BLaER1 treated with 17β-estradiol and CSF1 and Interleukin-3, amounts not matched to agents 10 nM and 100 nM (cell line): ENCODE measurements around the gene CDH4.
A peak's percentile ranks its signal among the peaks of the same experiment; 100 is the strongest.

Experiments
- H3K27ac ChIP-seq, 11 experiments: shearing (Covaris generic); formaldehyde crosslinking; 2 replicates each; pipeline ENCODE4 v1.8.1; 2022
- H3K27me3 ChIP-seq, 11 experiments: shearing (Covaris generic); formaldehyde crosslinking; 2 replicates each; pipeline ENCODE4 v1.8.1; 2022
- H3K36me3 ChIP-seq, 11 experiments: shearing (Covaris generic); formaldehyde crosslinking; 2 replicates each; pipeline ENCODE4 v1.8.1; 2022
- H3K4me1 ChIP-seq, 10 experiments: shearing (Covaris generic); formaldehyde crosslinking; 2 replicates each; pipeline ENCODE4 v1.8.1; 2022
- H3K4me2 ChIP-seq, 11 experiments: shearing (Covaris generic); formaldehyde crosslinking; 2 replicates each; pipeline ENCODE4 v1.8.1; 2022
- H3K4me3 ChIP-seq, 10 experiments: shearing (Covaris generic); formaldehyde crosslinking; 2 replicates each; pipeline ENCODE4 v1.8.1; 2022
- H3K9ac ChIP-seq, 11 experiments: shearing (Covaris generic); formaldehyde crosslinking; 2 replicates each; pipeline ENCODE4 v1.8.1; 2022
- H3K9me3 ChIP-seq, 11 experiments: shearing (Covaris generic); formaldehyde crosslinking; replicated peaks in 1 of 11; 2 replicates each; pipeline ENCODE4 v1.8.1; 2022
- H4K20me1 ChIP-seq, 11 experiments: shearing (Covaris generic); formaldehyde crosslinking; 2 replicates each; pipeline ENCODE4 v1.8.1; 2022
- Cebpa-rat ChIP-seq, 11 experiments: shearing (Covaris generic); IDR thresholded peaks; 2 replicates each; pipeline ENCODE4 v1.8.1; 2022

Gene CDH4

DNA sequence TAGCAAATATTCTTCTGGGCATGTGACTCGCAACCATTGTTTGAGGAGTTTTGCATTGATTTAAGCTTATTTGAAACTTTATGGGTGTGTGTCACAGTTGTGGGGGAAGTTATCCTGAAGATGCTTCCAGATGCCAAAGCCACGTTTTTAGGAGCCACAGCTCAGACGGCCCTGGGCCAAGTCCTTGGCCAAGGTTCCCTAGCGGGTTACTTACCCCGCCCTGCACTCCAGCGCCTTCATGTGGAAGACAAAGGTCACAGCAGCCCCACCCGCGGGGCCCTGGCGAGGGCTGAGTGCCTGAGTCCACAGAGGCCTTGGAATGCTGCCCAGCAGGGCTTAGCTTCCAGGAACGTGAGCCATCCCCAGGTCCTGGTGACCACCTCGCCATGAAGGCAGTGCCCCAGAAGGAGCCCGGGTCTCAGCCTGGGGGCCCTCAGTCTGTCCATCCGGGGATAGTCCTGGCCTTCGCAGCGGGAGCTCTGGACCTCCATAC lies 308.3 kb downstream of the CDH4 start:
- no peaks in the 10 kb centered on the region for H3K9me3 ChIP-seq
- no peak overlapping the region for H3K9ac ChIP-seq
- H3K4me3 ChIP-seq, result no peak overlapping the region
- peaks cover 0 to 11% (median 0%) of the 10 kb centered on the region in 11 experiments; a peak in 1 of 22 replicates for H4K20me1 ChIP-seq
- no peaks in the 10 kb centered on the region for H3K4me1 ChIP-seq
- no peak overlapping the region for H3K4me2 ChIP-seq
- TF ChIP-seq Cebpa-rat (IDR thresholded peaks at IDR 0.05), result no peak
- no peaks in the 10 kb centered on the region for H3K36me3 ChIP-seq
- H3K27me3 ChIP-seq, result no peaks in the 10 kb centered on the region
- no peak overlapping the region for H3K27ac ChIP-seq

DNA sequence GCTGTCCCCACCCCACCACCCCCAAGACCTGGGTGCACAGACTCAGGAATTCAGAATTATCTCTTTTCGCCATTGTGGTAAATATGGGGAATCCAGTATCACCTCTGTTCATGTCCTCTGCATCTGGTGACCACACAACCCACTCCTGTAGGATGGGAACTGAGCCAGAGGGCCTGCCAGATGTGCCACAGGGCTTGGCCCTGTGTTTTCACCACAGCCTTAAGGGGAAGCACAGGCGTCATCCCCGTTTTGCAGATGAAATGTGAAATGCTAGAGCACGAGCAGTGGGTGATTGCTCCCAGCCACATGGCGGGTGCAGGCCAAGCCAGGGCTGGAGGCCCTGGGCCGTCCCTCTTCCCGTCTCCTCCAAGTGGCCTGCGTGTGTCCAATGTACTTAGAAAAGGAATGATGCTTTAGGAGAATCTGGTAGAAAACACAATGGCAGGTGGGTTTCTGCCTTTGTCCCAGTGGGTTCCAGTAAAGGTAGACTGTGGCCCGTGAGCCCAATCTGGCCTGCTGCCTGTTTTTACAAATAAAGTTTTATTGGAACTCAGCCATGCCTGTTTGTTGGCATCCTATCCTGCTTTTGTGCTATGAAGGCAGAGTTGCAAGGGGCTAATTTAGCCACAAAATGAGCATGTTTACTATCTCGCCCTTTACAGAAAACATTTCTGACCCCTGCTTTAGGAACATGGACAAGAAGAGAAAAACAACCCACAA lies 309.2 kb downstream of the CDH4 start:
- Histone ChIP-seq H3K27ac (no peak overlapping the region), H3K4me1 (no peaks in the 10 kb centered on the region), H3K9ac (no peak overlapping the region), H3K4me3 (no peak overlapping the region), H3K36me3 (no peaks in the 10 kb centered on the region), H3K4me2 (no peak overlapping the region), H3K27me3 (no peaks in the 10 kb centered on the region), H4K20me1 (peaks cover 0 to 11% (median 0%) of the 10 kb centered on the region in 11 experiments; a peak in 1 of 22 replicates), H3K9me3 (no peaks in the 10 kb centered on the region)
- no peak for TF ChIP-seq Cebpa-rat (IDR thresholded peaks at IDR 0.05)

DNA sequence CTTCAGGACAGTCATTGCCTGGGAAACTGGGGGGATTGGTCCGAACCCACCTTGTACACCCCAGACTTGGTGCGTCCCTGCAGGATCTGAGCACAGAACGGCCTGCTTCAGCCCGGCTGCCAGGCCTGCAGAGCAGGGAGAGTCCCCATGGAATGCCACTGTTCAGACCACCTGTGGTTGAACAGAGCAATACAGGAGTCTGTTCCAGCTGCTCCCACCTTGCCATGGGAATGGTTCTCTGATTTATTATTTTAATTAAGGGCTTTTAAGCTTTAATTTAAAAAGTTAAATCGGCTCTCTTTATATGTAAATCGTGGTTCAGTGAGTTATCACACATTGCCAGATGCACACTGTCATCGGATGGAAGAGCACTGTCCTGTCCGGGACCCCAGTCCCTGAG lies 310.4 kb downstream of the CDH4 start:
- Histone ChIP-seq H3K9me3 (no peaks in the 10 kb centered on the region), H3K4me2 (no peak overlapping the region), H3K27me3 (no peaks in the 10 kb centered on the region), H3K36me3 (no peaks in the 10 kb centered on the region), H3K4me3 (no peak overlapping the region), H4K20me1 (peaks cover 0 to 11% (median 0%) of the 10 kb centered on the region in 11 experiments; a peak in 1 of 22 replicates), H3K4me1 (no peaks in the 10 kb centered on the region), H3K27ac (no peak overlapping the region), H3K9ac (no peak overlapping the region)
- no peak for TF ChIP-seq Cebpa-rat (IDR thresholded peaks at IDR 0.05)

DNA sequence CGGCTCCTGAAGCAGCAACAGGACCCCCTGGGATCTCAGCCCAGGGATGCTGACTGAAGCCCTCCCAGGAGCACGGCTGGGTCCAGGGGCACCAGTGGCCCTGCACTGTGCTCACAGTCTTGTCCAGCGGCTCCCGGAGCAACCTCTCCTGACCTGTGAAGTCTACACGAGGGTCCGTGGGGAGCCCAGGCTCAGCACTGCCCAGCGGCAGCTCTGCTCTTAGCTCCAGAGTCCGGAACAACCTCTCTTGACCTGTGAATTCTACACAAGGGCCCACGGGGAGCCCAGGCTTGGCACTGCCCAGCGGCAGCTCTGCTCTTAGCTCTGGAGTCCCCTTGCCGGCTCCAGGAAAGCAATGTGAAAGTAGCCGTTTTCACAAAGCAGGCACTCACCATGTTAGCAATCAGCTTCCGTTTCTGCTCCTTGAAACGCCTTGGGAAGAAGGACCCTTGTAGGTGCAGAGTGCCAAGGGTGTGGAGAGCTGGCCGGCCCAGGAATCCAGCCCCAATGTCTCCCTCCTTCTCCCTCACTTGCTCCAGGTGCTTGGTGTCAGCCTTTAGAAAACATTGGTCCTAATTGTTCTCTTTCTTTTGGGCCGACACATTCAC lies 310.9 kb downstream of the CDH4 start:
- H3K27me3 ChIP-seq, result no peaks in the 10 kb centered on the region
- no peak overlapping the region for H3K27ac ChIP-seq
- no peaks in the 10 kb centered on the region for H3K36me3 ChIP-seq
- no peaks in the 10 kb centered on the region for H3K9me3 ChIP-seq
- no peak overlapping the region for H3K4me2 ChIP-seq
- H3K4me1 ChIP-seq, result no peaks in the 10 kb centered on the region
- no peak for TF ChIP-seq Cebpa-rat (IDR thresholded peaks at IDR 0.05)
- H3K4me3 ChIP-seq, result no peak overlapping the region
- H4K20me1 ChIP-seq, result peaks cover 0 to 11% (median 0%) of the 10 kb centered on the region in 11 experiments; a peak in 1 of 22 replicates
- no peak overlapping the region for H3K9ac ChIP-seq

DNA sequence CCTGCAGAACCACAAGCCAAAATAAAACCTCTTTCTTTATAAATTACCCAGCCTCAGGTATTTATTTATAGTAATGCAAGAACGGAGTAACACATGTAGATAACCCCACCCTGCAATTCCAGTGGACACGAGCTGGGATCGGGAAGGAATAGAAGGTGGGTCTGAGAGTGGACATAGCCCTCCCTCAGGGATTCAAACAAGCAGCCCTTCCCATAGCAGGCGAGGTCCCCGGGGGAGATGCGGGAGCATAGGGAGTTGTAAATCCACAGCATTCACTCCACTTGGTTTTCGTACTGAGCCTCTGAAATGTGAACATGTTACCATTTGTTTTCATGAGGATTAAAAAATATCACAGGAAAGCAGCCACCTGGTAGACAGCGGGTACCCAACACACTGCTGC lies 312.6 kb downstream of the CDH4 start:
- H3K9me3 ChIP-seq, result no peaks in the 10 kb centered on the region; a peak in 1 of 22 replicates
- H3K4me1 ChIP-seq, result peaks cover 0 to 3% (median 2%) of the 10 kb centered on the region in 10 experiments; a peak in 11 of 20 replicates
- no peak overlapping the region for H3K27ac ChIP-seq
- peaks cover 0 to 11% (median 0%) of the 10 kb centered on the region in 11 experiments; a peak in 1 of 22 replicates for H4K20me1 ChIP-seq
- no peaks in the 10 kb centered on the region for H3K36me3 ChIP-seq
- no peaks in the 10 kb centered on the region for H3K27me3 ChIP-seq
- no peak overlapping the region for H3K4me2 ChIP-seq
- TF ChIP-seq Cebpa-rat (IDR thresholded peaks at IDR 0.05), result no peak
- no peak overlapping the region for H3K9ac ChIP-seq
- H3K4me3 ChIP-seq, result no peak overlapping the region

DNA sequence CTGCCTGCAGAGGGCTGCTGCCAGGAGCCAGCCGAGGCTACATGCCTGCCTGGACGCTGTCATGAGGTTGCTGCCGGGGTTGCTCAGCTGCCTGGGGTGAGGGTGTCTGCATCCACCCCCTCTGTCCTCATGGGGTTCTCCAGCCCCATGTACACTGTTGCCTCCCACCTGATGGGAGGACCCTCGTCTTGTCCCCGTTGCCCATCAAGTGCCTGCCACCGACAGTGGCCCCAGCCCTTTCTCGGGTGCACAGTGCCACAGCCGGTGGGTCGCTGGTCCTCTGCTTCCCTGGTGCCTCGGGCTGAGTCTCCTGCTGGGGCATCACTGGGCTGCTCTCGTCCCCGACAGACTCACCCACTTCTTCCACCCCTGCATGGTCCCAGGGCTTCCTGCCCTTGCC lies 313.7 kb downstream of the CDH4 start:
- no peak overlapping the region for H3K9ac ChIP-seq

DNA sequence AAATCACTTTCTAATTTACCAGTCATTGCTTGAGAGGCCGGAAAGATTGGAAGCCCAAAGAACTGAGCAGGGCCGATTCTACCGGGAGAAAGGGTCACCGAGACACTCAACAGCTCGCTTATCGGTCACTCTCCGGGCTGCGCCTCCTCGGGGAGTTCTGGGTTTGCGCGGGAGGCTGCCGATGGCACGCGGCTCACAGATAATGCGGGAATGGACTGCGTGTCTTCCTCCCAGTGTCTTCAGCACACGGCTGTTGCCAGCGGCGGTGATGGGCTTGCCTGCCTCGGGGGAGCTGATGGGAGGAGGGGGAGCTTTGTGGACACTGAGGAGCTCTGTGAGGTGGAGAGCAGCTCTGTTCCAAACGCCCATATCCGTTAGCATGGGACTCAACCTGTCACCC lies 314.6 kb downstream of the CDH4 start:
- no peaks in the 10 kb centered on the region for H3K36me3 ChIP-seq
- no peak overlapping the region for H3K27ac ChIP-seq
- no peak for TF ChIP-seq Cebpa-rat (IDR thresholded peaks at IDR 0.05)
- H4K20me1 ChIP-seq, result peaks cover 0 to 5% (median 0%) of the 10 kb centered on the region in 11 experiments; a peak in 1 of 22 replicates
- H3K4me1 ChIP-seq, result peaks cover 0 to 15% (median 10%) of the 10 kb centered on the region in 10 experiments; a peak in 12 of 20 replicates
- no peaks in the 10 kb centered on the region; a peak in 1 of 22 replicates for H3K9me3 ChIP-seq
- no peak overlapping the region for H3K4me3 ChIP-seq
- H3K4me2 ChIP-seq, result no peak overlapping the region
- no peaks in the 10 kb centered on the region for H3K27me3 ChIP-seq
- H3K9ac ChIP-seq, result no peak overlapping the region

More for the DNA sequence above, 313.7 kb downstream of the CDH4 start:
- no peak overlapping the region for H3K4me2 ChIP-seq
- no peak overlapping the region for H3K4me3 ChIP-seq
- H3K36me3 ChIP-seq, result no peaks in the 10 kb centered on the region
- TF ChIP-seq Cebpa-rat (IDR thresholded peaks at IDR 0.05), result no peak
- no peak overlapping the region for H3K27ac ChIP-seq
- H3K4me1 ChIP-seq, result peaks cover 0 to 15% (median 10%) of the 10 kb centered on the region in 10 experiments; a peak in 12 of 20 replicates
- H3K27me3 ChIP-seq, result no peaks in the 10 kb centered on the region
- no peaks in the 10 kb centered on the region; a peak in 1 of 22 replicates for H3K9me3 ChIP-seq
- peaks cover 0 to 6% (median 0%) of the 10 kb centered on the region in 11 experiments; a peak in 1 of 22 replicates for H4K20me1 ChIP-seq

DNA sequence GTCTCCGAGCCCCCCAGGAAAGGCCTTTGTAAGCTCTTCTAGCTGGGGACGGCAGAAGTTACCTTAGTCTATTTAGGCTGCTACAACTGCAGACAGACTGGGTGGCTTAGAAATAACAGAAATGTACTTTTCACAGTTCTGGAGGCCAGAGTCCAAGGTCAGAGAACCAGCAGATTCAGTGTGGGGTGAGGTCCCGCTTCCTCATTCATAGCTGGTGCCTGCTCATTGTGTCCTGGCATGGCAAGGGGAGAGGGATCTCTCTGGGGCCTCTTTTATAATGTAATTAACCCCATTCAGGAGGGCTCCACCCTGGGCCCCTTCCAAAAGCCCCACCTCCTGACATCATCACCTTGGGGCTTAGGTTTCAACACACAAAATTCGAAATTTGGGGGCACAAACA lies 315.1 kb downstream of the CDH4 start:
- Histone ChIP-seq H3K36me3 (no peaks in the 10 kb centered on the region), H3K9ac (no peak overlapping the region), H3K4me2 (no peak overlapping the region), H3K27ac (no peak overlapping the region), H4K20me1 (peaks cover 0 to 2% (median 0%) of the 10 kb centered on the region in 11 experiments; a peak in 1 of 22 replicates), H3K27me3 (no peaks in the 10 kb centered on the region), H3K9me3 (no peaks in the 10 kb centered on the region; a peak in 1 of 22 replicates), H3K4me3 (no peak overlapping the region), H3K4me1 (peaks cover 0 to 15% (median 10%) of the 10 kb centered on the region in 10 experiments; a peak in 12 of 20 replicates)
- no peak for TF ChIP-seq Cebpa-rat (IDR thresholded peaks at IDR 0.05)

DNA sequence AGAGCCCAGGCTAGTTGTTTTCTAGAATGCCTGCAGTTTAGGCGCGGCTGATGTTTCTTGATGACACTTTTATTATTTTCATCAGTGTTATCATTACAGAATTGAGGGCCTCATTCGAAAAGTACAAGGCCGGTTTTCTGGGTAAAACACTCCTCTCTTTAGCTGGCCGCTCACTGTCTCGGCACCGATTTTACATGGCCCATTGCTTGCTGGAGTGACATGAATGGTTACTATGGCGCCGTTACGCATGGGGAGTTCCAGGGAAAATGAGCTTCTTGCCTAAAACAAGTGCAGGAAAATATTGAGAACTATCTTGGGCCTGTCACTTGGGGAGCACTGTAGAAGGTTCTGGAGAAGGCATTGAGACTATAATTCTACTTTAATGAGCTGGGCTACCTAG lies 317.8 kb downstream of the CDH4 start:
- Histone ChIP-seq H3K9ac (no peak overlapping the region), H4K20me1 (no peaks in the 10 kb centered on the region), H3K36me3 (no peaks in the 10 kb centered on the region), H3K27me3 (no peaks in the 10 kb centered on the region), H3K9me3 (no peaks in the 10 kb centered on the region; a peak in 1 of 22 replicates), H3K4me2 (peak overlapping the region in 8 of 11 experiments; percentile 11 to 73 (median 38); a peak in 13 of 22 replicates), H3K4me3 (no peak overlapping the region), H3K4me1 (peaks cover 0 to 15% (median 10%) of the 10 kb centered on the region in 10 experiments; a peak in 12 of 20 replicates), H3K27ac (no peak overlapping the region)
- no peak for TF ChIP-seq Cebpa-rat (IDR thresholded peaks at IDR 0.05)
